ENCODE results near the gene TNPO1. TPM values are rescaled to one million over a fixed set of nuclear protein-coding genes. Genes with fewer than 3 reads are reported as not detected.
"Not testable (repeated sequence)": the region's sequence is repeated elsewhere in the genome, so short reads cannot be mapped to it uniquely, and the experiment has no call there.

The TNPO1 gene
- total RNA-seq, 4 donors from 2014 or later, result 81.2 to 131 (median 116) TPM

- Histone ChIP-seq H3K36me3 (no peaks in the 10 kb centered on the region), H3K4me3 (no peak overlapping the region), H3K4me1 (no peaks in the 10 kb centered on the region), H3K27me3 (no peaks in the 10 kb centered on the region), H3K9me3 (no peaks in the 10 kb centered on the region), H3K27ac (no peak overlapping the region)
- TF ChIP-seq, protein P1, sequence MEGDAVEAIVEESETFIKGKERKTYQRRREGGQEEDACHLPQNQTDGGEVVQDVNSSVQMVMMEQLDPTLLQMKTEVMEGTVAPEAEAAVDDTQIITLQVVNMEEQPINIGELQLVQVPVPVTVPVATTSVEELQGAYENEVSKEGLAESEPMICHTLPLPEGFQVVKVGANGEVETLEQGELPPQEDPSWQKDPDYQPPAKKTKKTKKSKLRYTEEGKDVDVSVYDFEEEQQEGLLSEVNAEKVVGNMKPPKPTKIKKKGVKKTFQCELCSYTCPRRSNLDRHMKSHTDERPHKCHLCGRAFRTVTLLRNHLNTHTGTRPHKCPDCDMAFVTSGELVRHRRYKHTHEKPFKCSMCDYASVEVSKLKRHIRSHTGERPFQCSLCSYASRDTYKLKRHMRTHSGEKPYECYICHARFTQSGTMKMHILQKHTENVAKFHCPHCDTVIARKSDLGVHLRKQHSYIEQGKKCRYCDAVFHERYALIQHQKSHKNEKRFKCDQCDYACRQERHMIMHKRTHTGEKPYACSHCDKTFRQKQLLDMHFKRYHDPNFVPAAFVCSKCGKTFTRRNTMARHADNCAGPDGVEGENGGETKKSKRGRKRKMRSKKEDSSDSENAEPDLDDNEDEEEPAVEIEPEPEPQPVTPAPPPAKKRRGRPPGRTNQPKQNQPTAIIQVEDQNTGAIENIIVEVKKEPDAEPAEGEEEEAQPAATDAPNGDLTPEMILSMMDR (IDR thresholded peaks at IDR 0.05), result no peak
- TF ChIP-seq POLR2AphosphoS5 (IDR thresholded peaks at IDR 0.05) (no peak), EP300 (IDR thresholded peaks at IDR 0.05) (no peak), POLR2A (IDR thresholded peaks at IDR 0.05) (no peak)
- 72 to 77% methylated on average over 3 of the region's 3 CpGs for WGBS, 2 donors (ENCODE audit: low coverage in 1 of 2)
- ATAC-seq, result no peak
Measured at GRCh38 chr5:72788866-72789505, 27.5 kb upstream of the TNPO1 start.

GRCh38 chr5:72790186-72790585 is 26.3 kb upstream of the TNPO1 start:
- TF ChIP-seq EP300 (IDR thresholded peaks at IDR 0.05), result no peak
- Histone ChIP-seq H3K4me3 (no peak overlapping the region), H3K27ac (no peak overlapping the region), H3K4me1 (no peaks in the 10 kb centered on the region), H3K9me3 (no peaks in the 10 kb centered on the region), H3K27me3 (no peaks in the 10 kb centered on the region), H3K36me3 (no peaks in the 10 kb centered on the region)
- 45 to 67% methylated on average over 1 of the region's 1 CpG for WGBS, 2 donors (ENCODE audit: low coverage in 1 of 2)
- ATAC-seq, result no peak

GRCh38 chr5:72792662-72793061 is 23.8 kb upstream of the TNPO1 start:
- WGBS, 2 donors (ENCODE audit: low coverage in 1 of 2), result 89 to 94% methylated on average over 4 to 5 of the region's 5 CpGs
- not testable (repeated sequence) for H3K27ac ChIP-seq, ATAC-seq, H3K4me3 ChIP-seq, H3K4me1 ChIP-seq, H3K36me3 ChIP-seq, H3K27me3 ChIP-seq, H3K9me3 ChIP-seq

DNA sequence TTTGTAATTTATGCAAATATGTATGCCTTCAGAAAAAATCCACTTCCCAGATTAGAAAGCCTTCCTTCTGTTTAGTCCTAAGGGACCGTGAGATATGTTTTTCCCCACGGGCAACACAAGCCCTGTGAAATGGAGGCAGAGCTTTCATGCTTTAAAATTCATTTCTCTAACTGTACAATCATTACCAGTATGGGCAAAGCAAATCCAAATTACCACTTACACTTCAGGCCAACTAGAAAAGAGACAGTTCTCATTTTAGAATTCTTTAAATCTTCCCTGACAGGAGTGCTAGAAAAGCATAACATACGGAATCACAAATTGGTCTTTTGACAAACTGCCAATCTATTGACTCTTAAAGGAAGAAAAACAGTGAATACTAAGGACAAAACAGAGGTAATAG is 20.5 kb upstream of the TNPO1 start:
- Histone ChIP-seq H3K4me1 (no peaks in the 10 kb centered on the region), H3K27ac (no peak overlapping the region)
- WGBS, 2 donors (ENCODE audit: low coverage in 1 of 2), result 75 to 85% methylated on average over 2 to 3 of the region's 3 CpGs

DNA sequence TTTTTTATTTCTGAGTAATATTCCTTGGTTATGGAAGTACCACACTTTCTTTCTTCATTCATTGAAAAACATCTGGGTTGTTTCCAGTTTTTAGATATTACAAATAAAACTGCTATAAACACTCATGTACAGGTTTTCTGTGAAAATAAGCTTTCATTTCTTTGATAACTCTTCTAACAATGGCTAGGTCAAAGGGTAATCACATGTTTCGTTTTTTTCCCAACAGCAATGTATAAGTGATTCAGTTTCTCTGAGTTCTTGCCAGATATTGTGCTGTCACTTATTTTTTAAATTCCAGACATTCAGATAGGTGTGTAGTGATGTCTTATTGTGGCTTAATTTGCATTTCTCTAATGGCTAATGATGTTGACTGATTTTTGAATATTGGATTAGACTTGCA is 16.7 kb upstream of the TNPO1 start:
- Histone ChIP-seq H3K27me3 (no peaks in the 10 kb centered on the region), H3K4me1 (no peaks in the 10 kb centered on the region), H3K4me3 (no peak overlapping the region), H3K36me3 (no peaks in the 10 kb centered on the region), H3K27ac (no peak overlapping the region), H3K9me3 (peaks cover 0 to 5% (median 0%) of the 10 kb centered on the region in 3 donors)
- ATAC-seq, result no peak
- 11 to 65% methylated on average over 1 of the region's 1 CpG for WGBS, 2 donors (ENCODE audit: low coverage in 1 of 2)
- no peak for TF ChIP-seq EP300 (IDR thresholded peaks at IDR 0.05)
- TF ChIP-seq, protein P1 (IDR thresholded peaks at IDR 0.05), result no peak
- TF ChIP-seq POLR2A (IDR thresholded peaks at IDR 0.05), result no peak
- TF ChIP-seq POLR2AphosphoS5 (IDR thresholded peaks at IDR 0.05), result no peak

More for the DNA sequence above, 20.5 kb upstream of the TNPO1 start:
- Histone ChIP-seq H3K9me3 (no peaks in the 10 kb centered on the region), H3K27me3 (no peaks in the 10 kb centered on the region), H3K4me3 (no peak overlapping the region), H3K36me3 (no peaks in the 10 kb centered on the region)
- no peak for ATAC-seq
- TF ChIP-seq, protein P1 (IDR thresholded peaks at IDR 0.05), result no peak
- TF ChIP-seq POLR2AphosphoS5 (IDR thresholded peaks at IDR 0.05) (no peak), EP300 (IDR thresholded peaks at IDR 0.05) (no peak), POLR2A (IDR thresholded peaks at IDR 0.05) (no peak)

DNA sequence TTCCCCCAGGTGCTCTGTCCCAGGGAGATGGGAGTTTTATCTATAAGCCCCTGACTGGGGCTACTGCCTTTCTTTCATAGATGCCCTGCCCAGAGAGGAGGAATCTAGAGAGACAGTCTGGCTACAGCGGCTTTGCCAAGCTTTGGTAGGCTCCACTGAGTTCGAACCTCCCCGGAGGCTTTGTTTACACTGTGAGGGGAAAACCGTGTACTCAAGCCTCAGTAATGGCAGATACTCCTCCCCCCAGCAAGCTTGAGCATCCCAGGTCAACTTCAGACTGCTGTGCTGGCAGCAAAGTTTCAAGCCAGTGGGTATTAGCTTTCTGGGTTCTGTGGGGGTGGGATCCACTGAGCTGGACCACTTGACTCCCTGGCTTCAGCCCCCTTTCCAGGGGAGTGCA is 7.8 kb upstream of the TNPO1 start:
- WGBS, 2 donors (ENCODE audit: low coverage in 1 of 2), result 52% methylated on average over 3 of the region's 4 CpGs; no CpG with 5 or more reads in 1 of the 2 donors
- not testable (repeated sequence) for H3K4me3 ChIP-seq, H3K27ac ChIP-seq, ATAC-seq, H3K4me1 ChIP-seq, H3K27me3 ChIP-seq, H3K36me3 ChIP-seq
- H3K9me3 ChIP-seq, result peaks cover 0 to 25% (median 0%) of the 10 kb centered on the region in 3 donors
